IPS DF 19.7 (cell line): ENCODE measurements around the gene HNRNPA2B1.
"Not testable (repeated sequence)": the region's sequence is repeated elsewhere in the genome, so short reads cannot be mapped to it uniquely, and the experiment has no call there.

ENCODE experiments used
- DNase-seq: peaks from one replicate; pipeline ENCODE4 v3.0.0-alpha.2; 2013; ENCODE audit warnings: low read depth, low spot score

The HNRNPA2B1 gene

GRCh38 chr7:26147646-26148306 is 52.8 kb downstream of the HNRNPA2B1 start:
- DNase-seq = not testable (repeated sequence)

- no peak for DNase-seq
Observed at GRCh38 chr7:26147030-26147429, 53.5 kb downstream of the HNRNPA2B1 start.

DNA sequence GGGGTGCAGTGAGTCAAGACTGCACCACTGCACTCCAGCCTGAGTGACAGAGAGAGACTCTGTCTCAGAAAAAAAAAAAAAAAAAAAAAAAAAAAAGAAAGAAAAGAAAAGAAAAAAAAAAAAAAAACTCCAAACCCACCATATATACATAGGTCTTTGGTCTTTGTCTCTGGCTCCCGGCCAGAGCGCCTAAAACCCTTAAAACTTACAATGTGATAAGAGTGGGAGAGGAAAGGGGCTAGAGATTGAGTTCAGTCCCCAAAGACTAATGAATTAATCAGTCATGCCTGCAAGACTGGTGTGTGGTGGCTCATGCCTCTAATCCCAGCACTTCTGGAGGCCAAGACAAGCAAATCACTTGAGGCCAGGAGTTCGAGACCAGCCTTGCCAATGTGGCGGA is 55.3 kb downstream of the HNRNPA2B1 start:
- no peak for DNase-seq

- DNase-seq = no peak
Observed at GRCh38 chr7:26144184-26145080, 56.1 kb downstream of the HNRNPA2B1 start.

DNA sequence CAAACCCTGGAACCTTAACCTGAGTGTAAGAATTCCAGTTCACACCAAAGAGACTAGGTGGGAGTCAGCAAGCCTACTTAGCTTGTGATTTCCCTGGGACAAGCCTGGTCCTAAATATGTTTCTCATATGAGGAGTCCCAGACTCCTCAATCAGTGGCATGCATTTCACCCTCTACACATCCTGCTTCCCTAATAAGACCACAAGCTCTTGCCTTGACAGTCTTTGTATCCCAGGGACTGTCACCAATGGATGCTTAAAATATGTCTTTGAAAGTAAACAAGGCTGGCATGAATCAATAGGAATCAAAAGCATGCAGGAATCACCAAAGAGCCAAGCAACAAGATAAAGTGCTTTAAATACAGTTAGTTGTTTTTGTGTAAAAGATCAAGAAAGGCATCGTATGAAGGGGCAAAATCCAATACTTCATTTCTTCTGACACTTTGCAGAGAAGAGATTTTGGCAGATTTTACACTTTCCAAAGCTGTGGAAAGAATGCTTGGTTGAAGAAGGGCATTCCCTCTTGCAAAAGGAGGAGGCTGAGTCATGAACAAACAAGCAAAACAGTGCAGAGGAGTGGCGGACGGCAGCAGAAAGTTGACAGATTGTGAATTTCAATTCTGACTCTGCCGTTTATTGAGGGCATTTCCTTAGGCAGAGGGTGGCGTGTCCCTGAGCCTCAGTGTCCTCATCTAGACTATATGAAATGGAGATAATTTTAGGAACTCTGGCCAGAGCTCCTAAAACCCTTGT is 57.1 kb downstream of the HNRNPA2B1 start:
- no peak for DNase-seq

DNA sequence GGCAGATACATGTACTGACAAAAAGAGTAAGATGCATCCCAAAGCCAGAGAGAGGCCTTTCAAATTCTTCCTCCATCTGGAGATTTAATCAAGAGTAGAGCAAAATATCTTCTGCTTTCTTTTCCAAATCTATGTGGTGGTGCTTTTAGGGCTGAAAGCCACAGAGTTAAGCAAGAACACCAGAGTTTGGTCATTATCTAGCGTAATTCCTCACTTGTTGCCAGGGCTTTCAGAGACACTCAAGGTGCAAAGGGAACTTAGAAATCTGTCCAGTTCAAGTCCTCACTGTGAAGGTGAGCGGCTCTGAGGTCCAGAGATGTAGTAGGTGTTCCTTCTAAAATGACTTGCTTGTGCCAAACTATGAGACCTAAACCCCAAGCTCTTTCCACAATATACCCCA is 59.5 kb downstream of the HNRNPA2B1 start:
- DNase-seq = no peak

GRCh38 chr7:26140380-26140779 is 60.2 kb downstream of the HNRNPA2B1 start:
- DNase-seq = no peak
